Mesenchymal stem cell (in vitro differentiated cells and primary cell): ENCODE results near the gene GBF1. TPM values are rescaled to one million over a fixed set of nuclear protein-coding genes. Genes with fewer than 3 reads are reported as not detected.

Source experiments
- DNase-seq: peaks from one replicate; pipeline ENCODE4 v3.0.0-alpha.2; 2013
- H2AFZ ChIP-seq: one replicate; pipeline ENCODE4 v1.6.1; 2013; ENCODE audit warnings: low read depth, mild to moderate bottlenecking, control low read depth, inconsistent platforms, low read length, moderate library complexity
- H2AK5ac ChIP-seq: 2 replicates; pipeline ENCODE4 v1.6.1; 2013; ENCODE audit warnings: low read length, moderate library complexity, mild to moderate bottlenecking, inconsistent platforms; ENCODE audit not compliant: severe bottlenecking
- H2BK120ac ChIP-seq: one replicate; pipeline ENCODE4 v1.6.1; 2013; ENCODE audit warnings: low read depth, mild to moderate bottlenecking, inconsistent platforms, low read length, moderate library complexity
- H2BK12ac ChIP-seq, 2 experiments: one replicate each; pipeline ENCODE4 v1.6.1; 2013; ENCODE audit warnings: inconsistent platforms in 2 of 2, low read length in 2 of 2, mild to moderate bottlenecking in 2 of 2, moderate library complexity in 2 of 2, control low read depth in 1 of 2
- H2BK15ac ChIP-seq: one replicate; pipeline ENCODE4 v1.6.1; 2013; ENCODE audit warnings: mild to moderate bottlenecking, low read depth, inconsistent platforms; ENCODE audit not compliant: poor library complexity, severe bottlenecking
- H2BK5ac ChIP-seq: 2 replicates; pipeline ENCODE4 v1.6.1; 2013; ENCODE audit warnings: low read depth, mild to moderate bottlenecking, low read length, control low read depth, inconsistent platforms; ENCODE audit not compliant: poor library complexity, severe bottlenecking
- H3K14ac ChIP-seq, 2 experiments: one replicate each; pipeline ENCODE4 v1.6.1; 2013; ENCODE audit warnings: inconsistent platforms in 2 of 2, low read length in 2 of 2, control low read depth in 1 of 2, mild to moderate bottlenecking in 1 of 2, moderate library complexity in 1 of 2
- H3K18ac ChIP-seq, 2 experiments: one replicate each; pipeline ENCODE4 v1.6.1; 2013; ENCODE audit warnings: inconsistent platforms in 2 of 2, low read length in 2 of 2, control low read depth in 1 of 2, low read depth in 1 of 2, mild to moderate bottlenecking in 1 of 2
- H3K23ac ChIP-seq, 2 experiments: one replicate each; pipeline ENCODE4 v1.6.1; 2013; ENCODE audit warnings: inconsistent platforms in 2 of 2, low read length in 2 of 2, mild to moderate bottlenecking in 2 of 2, moderate library complexity in 2 of 2, control low read depth in 1 of 2
- H3K27ac ChIP-seq: 2 replicates; pipeline ENCODE4 v1.5.1; 2013; ENCODE audit warnings: mild to moderate bottlenecking, moderate library complexity, low read length, control low read depth, inconsistent platforms; ENCODE audit not compliant: poor library complexity, severe bottlenecking
- H3K27me3 ChIP-seq, 2 experiments: 2 replicates each; pipeline versions ENCODE4 v1.6.1 to v1.7.0; 2013; ENCODE audit warnings: low read length in 2 of 2, mild to moderate bottlenecking in 2 of 2, moderate library complexity in 2 of 2, control low read depth in 1 of 2, inconsistent platforms in 1 of 2; ENCODE audit not compliant: control insufficient read depth in 1 of 2, insufficient read depth in 1 of 2
- H3K36me3 ChIP-seq, 2 experiments: 2 replicates each; pipeline versions ENCODE4 v1.6.1 to v1.7.0; 2013; ENCODE audit warnings: low read length in 2 of 2, control low read depth in 1 of 2, inconsistent platforms in 1 of 2, low read depth in 1 of 2, mild to moderate bottlenecking in 1 of 2; ENCODE audit not compliant: insufficient read depth in 2 of 2, control insufficient read depth in 1 of 2
- H3K4ac ChIP-seq, 2 experiments: one replicate each; pipeline ENCODE4 v1.6.1; 2013; ENCODE audit warnings: inconsistent platforms in 2 of 2, low read length in 2 of 2, mild to moderate bottlenecking in 2 of 2, moderate library complexity in 2 of 2, control low read depth in 1 of 2, low read depth in 1 of 2
- H3K4me1 ChIP-seq: 2 replicates; pipeline ENCODE4 v1.6.1; 2013; ENCODE audit warnings: low read depth, low read length, control low read depth; ENCODE audit not compliant: control insufficient read depth, insufficient read depth
- H3K4me2 ChIP-seq: 2 replicates; pipeline ENCODE4 v1.6.1; 2013; ENCODE audit warnings: low read length, mild to moderate bottlenecking, inconsistent platforms; ENCODE audit not compliant: poor library complexity, severe bottlenecking
- H3K4me3 ChIP-seq, 2 experiments: 2 replicates each; pipeline versions ENCODE4 v1.5.1 to v1.7.0; 2013; ENCODE audit warnings: low read length in 2 of 2, mild to moderate bottlenecking in 2 of 2, control low read depth in 1 of 2, low read depth in 1 of 2; ENCODE audit not compliant: insufficient read depth in 1 of 2
- H3K79me1 ChIP-seq: replicated peaks from 2 replicates; pipeline ENCODE4 v1.6.1; 2013; ENCODE audit warnings: mild to moderate bottlenecking, control low read depth, low read length, inconsistent platforms; ENCODE audit not compliant: poor library complexity, severe bottlenecking
- H3K9ac ChIP-seq: 2 replicates; pipeline ENCODE4 v1.7.0; 2013; ENCODE audit warnings: mild to moderate bottlenecking, low read length, moderate library complexity
- H3K9me3 ChIP-seq: 2 replicates; pipeline ENCODE4 v1.7.0; 2013; ENCODE audit warnings: mild to moderate bottlenecking, low read length; ENCODE audit not compliant: control insufficient read depth
- H4K8ac ChIP-seq: one replicate; pipeline ENCODE4 v1.6.1; 2013; ENCODE audit warnings: inconsistent platforms, mild to moderate bottlenecking, low read length, moderate library complexity
- H4K91ac ChIP-seq: one replicate; pipeline ENCODE4 v1.6.1; 2013; ENCODE audit warnings: mild to moderate bottlenecking, low read length, inconsistent platforms
- WGBS: methylation state at CpG from one replicate; pipeline ENCODE4 v1.1.7; 2013; ENCODE audit warnings: mixed read lengths; 5-methylcytosine and 5-hydroxymethylcytosine counted together
- polyA plus RNA-seq, 2 experiments: library from polyadenylated mRNA; stranded (reverse); fragments of 200-250 nt; gene quantifications; one replicate each; pipeline ENCODE4 v1.2.3, GENCODE V29; 2013

The GBF1 gene
- 28.8 TPM for polyA plus RNA-seq (2013, experiment 1 of 2)
- 26.0 TPM for polyA plus RNA-seq (2013, experiment 2 of 2)

DNA sequence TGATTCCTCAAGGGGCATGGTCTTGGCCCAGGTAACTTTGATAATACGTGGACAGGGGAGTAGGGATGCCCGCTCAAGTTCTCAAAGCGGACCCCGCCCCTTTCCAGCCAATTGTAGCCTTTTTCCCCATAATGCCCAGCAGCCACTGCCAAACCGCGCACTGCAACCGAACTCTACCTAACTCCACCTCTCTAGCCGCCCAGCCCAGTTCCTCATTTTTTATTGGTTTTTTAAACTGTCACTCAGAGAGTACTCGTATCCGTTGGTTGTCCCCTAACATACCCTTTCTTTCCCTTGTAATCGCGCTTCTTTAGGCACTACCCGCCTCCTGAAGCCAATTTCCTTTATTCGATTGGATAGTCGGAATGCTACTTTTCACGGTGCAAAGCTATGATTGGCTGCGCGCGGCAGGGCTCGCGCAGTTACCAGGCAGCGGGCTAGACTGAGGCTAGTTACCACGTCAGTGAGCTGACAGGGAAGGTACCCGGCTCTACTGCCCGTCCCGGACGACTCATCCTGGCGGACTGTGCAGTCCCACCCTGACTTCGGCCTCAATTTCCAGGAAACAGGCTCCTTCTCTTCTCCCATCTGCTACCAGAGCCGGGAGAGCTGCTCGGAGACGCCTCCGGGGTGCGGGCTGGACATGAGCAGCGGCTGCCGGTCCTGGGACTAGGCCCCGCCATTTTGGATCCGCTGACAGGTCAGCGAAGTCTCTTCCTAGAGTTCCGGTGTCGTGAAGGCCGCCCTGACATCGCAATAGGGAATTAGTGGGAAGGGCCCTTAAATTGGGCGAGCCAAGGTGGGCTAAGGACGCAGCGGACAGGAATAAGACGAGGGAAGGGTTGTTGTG is at the start of gene GBF1:
GBF1 (plus strand) TSS at position 451 of the 850 bp plus-strand sequence. CDS start 13,407 bp downstream, outside the sequence.
- Histone ChIP-seq H3K9me3 (no peaks in the 10 kb centered on the region), H3K36me3 (peaks cover 0 to 16% of the 10 kb centered on the region in 2 experiments), H3K14ac (peak within 1 kb of the TSS in 1 of 2 experiments; percentile 89), H3K4ac (peak within 1 kb of the TSS in 1 of 2 experiments; percentile 88), H2AK5ac (peak within 1 kb of the TSS; percentile 86), H2AFZ (peak within 1 kb of the TSS; percentile 86), H3K4me3 (peak within 1 kb of the TSS; percentile 85 to 99), H3K18ac (peak within 1 kb of the TSS; percentile 71 to 93), H3K4me1 (peaks cover 19% of the 10 kb centered on the region), H2BK15ac (peak within 1 kb of the TSS; percentile 36), H2BK5ac (peak within 1 kb of the TSS; percentile 22), H3K27ac (peak within 1 kb of the TSS; percentile 91), H3K4me2 (peak within 1 kb of the TSS; percentile 79), H4K8ac (peak within 1 kb of the TSS; percentile 86), H4K91ac (peak within 1 kb of the TSS; percentile 81), H3K79me1 (peaks cover 5% of the 10 kb centered on the region), H3K27me3 (peaks cover 4 to 7% of the 10 kb centered on the region in 2 experiments), H3K23ac (peak within 1 kb of the TSS in 1 of 2 experiments; percentile 71), H2BK12ac (peak within 1 kb of the TSS; percentile 57 to 78), H2BK120ac (no peak within 1 kb of the TSS), H3K9ac (peak within 1 kb of the TSS; percentile 93)
- WGBS, result under 1% methylated on average over 44 of the region's 47 CpGs
- DNase-seq, result peak; percentile 100

GRCh38 chr10:102196893-102197292 is 48.4 kb upstream of the GBF1 start:
- H2BK12ac ChIP-seq, result no peak overlapping the region
- no peak overlapping the region for H3K27ac ChIP-seq
- no peak overlapping the region for H3K4me2 ChIP-seq
- H3K4me3 ChIP-seq, result no peak overlapping the region
- no peak overlapping the region for H4K8ac ChIP-seq
- H2AFZ ChIP-seq, result no peak overlapping the region
- no peak overlapping the region for H2BK120ac ChIP-seq
- H4K91ac ChIP-seq, result no peak overlapping the region
- H2BK5ac ChIP-seq, result no peak overlapping the region
- no peak overlapping the region for H3K14ac ChIP-seq
- H3K9me3 ChIP-seq, result peaks cover 10% of the 10 kb centered on the region
- H3K18ac ChIP-seq, result no peak overlapping the region
- DNase-seq, result no peak
- WGBS, result 81% methylated on average over 2 of the region's 2 CpGs
- no peaks in the 10 kb centered on the region for H3K79me1 ChIP-seq
- H3K27me3 ChIP-seq, result peaks cover 6 to 14% of the 10 kb centered on the region in 2 experiments
- H3K36me3 ChIP-seq, result no peaks in the 10 kb centered on the region
- no peak overlapping the region for H2BK15ac ChIP-seq
- no peak overlapping the region for H3K23ac ChIP-seq
- H2AK5ac ChIP-seq, result no peak overlapping the region
- no peak overlapping the region for H3K9ac ChIP-seq
- no peak overlapping the region for H3K4ac ChIP-seq
- H3K4me1 ChIP-seq, result no peaks in the 10 kb centered on the region

DNA sequence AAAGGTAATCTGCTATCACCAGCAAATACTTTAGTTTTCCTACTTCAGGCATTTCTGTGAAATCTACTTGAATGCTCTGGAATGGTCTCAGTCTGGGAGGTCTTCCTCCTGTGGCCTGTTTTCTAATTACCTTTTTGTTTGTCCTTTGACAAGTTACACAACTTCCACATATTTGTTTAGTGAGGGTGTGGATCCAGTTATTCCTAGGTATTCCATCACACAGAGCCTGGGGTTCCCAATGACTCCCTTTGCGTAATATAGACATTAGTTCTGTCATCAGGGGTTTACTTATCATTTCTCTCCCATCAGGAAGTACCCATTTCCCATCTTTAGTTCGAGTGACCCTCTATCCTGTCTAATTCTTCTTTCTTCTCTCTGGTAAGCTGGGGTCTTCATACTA is 47.3 kb upstream of the GBF1 start:
- Histone ChIP-seq H3K4ac (no peak overlapping the region), H4K8ac (no peak overlapping the region), H3K18ac (no peak overlapping the region), H3K4me1 (no peaks in the 10 kb centered on the region), H2BK12ac (no peak overlapping the region), H2AK5ac (no peak overlapping the region), H3K4me2 (no peak overlapping the region), H3K36me3 (no peaks in the 10 kb centered on the region), H3K79me1 (no peaks in the 10 kb centered on the region), H3K14ac (no peak overlapping the region), H2BK120ac (no peak overlapping the region), H3K4me3 (no peak overlapping the region), H3K9me3 (no peaks in the 10 kb centered on the region), H2BK5ac (no peak overlapping the region), H2AFZ (no peak overlapping the region), H3K27ac (no peak overlapping the region), H3K23ac (no peak overlapping the region), H3K27me3 (peaks cover 6 to 20% of the 10 kb centered on the region in 2 experiments), H2BK15ac (no peak overlapping the region), H3K9ac (no peak overlapping the region), H4K91ac (no peak overlapping the region)
- 83% methylated on average over 2 of the region's 2 CpGs for WGBS
- DNase-seq, result no peak
